Endodermal cell (in vitro differentiated cells): ENCODE measurements around the gene RABGAP1L. TPM values are rescaled to one million over a fixed set of nuclear protein-coding genes. Genes with fewer than 3 reads are reported as not detected.

ENCODE experiments used
- DNase-seq: peaks from one replicate; pipeline ENCODE4 v3.0.0-alpha.2; 2017
- H3K27ac ChIP-seq: 2 replicates; pipeline ENCODE4 v1.5.1; 2013; ENCODE audit warnings: mild to moderate bottlenecking, low read depth, low read length, moderate library complexity
- H3K27me3 ChIP-seq: 2 replicates; pipeline ENCODE4 v1.6.1; 2013; ENCODE audit warnings: mild to moderate bottlenecking, low read length, moderate library complexity; ENCODE audit not compliant: insufficient read depth, control insufficient read depth, poor library complexity, severe bottlenecking
- H3K36me3 ChIP-seq: 2 replicates; pipeline ENCODE4 v1.7.0; 2013; ENCODE audit warnings: mild to moderate bottlenecking, low read length, moderate library complexity; ENCODE audit not compliant: control insufficient read depth, insufficient read depth
- H3K4me1 ChIP-seq: one replicate; pipeline ENCODE4 v1.7.0; 2013; ENCODE audit warnings: low read length; ENCODE audit not compliant: control insufficient read depth, insufficient read depth
- H3K4me3 ChIP-seq: 2 replicates; pipeline ENCODE4 v1.5.1; 2013; ENCODE audit warnings: mild to moderate bottlenecking, low read length, moderate library complexity
- H3K9ac ChIP-seq: 2 replicates; pipeline ENCODE4 v1.6.1; 2013; ENCODE audit warnings: mild to moderate bottlenecking, low read length, moderate library complexity; ENCODE audit not compliant: poor library complexity, severe bottlenecking; ENCODE audit errors: extremely low read depth
- H3K9me3 ChIP-seq: 2 replicates; pipeline ENCODE4 v1.6.1; 2013; ENCODE audit warnings: mild to moderate bottlenecking, low read length, moderate library complexity; ENCODE audit not compliant: control insufficient read depth
- H3K27ac Mint-ChIP-seq: 2 replicates; pipeline ENCODE4 v1.8.0; 2020; ENCODE audit warnings: mixed read lengths
- H3K27me3 Mint-ChIP-seq: 2 replicates; pipeline ENCODE4 v1.8.0; 2021; ENCODE audit warnings: mild to moderate bottlenecking, mixed read lengths; ENCODE audit not compliant: insufficient read depth
- H3K36me3 Mint-ChIP-seq: 2 replicates; pipeline ENCODE4 v1.8.0; 2020; ENCODE audit warnings: low read depth, mixed read lengths
- H3K4me1 Mint-ChIP-seq: 2 replicates; pipeline ENCODE4 v1.8.0; 2020; ENCODE audit warnings: mixed read lengths
- H3K4me3 Mint-ChIP-seq: 2 replicates; pipeline ENCODE4 v1.8.0; 2020; ENCODE audit warnings: mild to moderate bottlenecking, moderate library complexity, mixed read lengths
- H3K9me3 Mint-ChIP-seq: 2 replicates; pipeline ENCODE4 v1.8.0; 2020; ENCODE audit warnings: mild to moderate bottlenecking, mixed read lengths
- CTCF ChIP-seq: fragments of 200-600 bp; sonication (generic); conservative IDR thresholded peaks from 2 replicates; pipeline ENCODE4 v1.5.0; 2021; ENCODE audit warnings: antibody characterized with exemption, mild to moderate bottlenecking
- WGBS, 2 experiments: methylation state at CpG; one replicate each; pipeline versions ENCODE4 v1.1.5 to v1.1.7; 2013; ENCODE audit warnings: missing lambda C conversion rate in 2 of 2, mixed read lengths in 1 of 2; ENCODE audit not compliant: insufficient coverage in 1 of 2, insufficient read length in 1 of 2; 5-methylcytosine and 5-hydroxymethylcytosine counted together
- total RNA-seq, 2 donors: library from RNA; stranded (reverse); fragmentation: NEBNext Ultra II Directional in 1 of 2; extraction: Animal tissue kit (Norgen Biotek cat#: 25700) in 1 of 2; gene quantifications; 2 replicates in 1 of 2; 3 replicates in 1 of 2; pipeline ENCODE4 v1.2.1, GENCODE V29; 2021

Gene RABGAP1L
- total RNA-seq, 2 donors from 2014 or later = 32.5 to 36.9 TPM

- no peak overlapping the region for H3K4me3 Mint-ChIP-seq
- H3K9me3 ChIP-seq = no peaks in the 10 kb centered on the region
- no peak overlapping the region for H3K4me3 ChIP-seq
- H3K27ac ChIP-seq = no peak overlapping the region
- no peak overlapping the region for H3K9ac ChIP-seq
- peaks cover 3% of the 10 kb centered on the region for H3K4me1 Mint-ChIP-seq
- no peaks in the 10 kb centered on the region for H3K36me3 ChIP-seq
- TF ChIP-seq CTCF = no peak
- 93 to 96% methylated on average over 5 to 6 of the region's 6 CpGs for WGBS, 2 experiments
- no peaks in the 10 kb centered on the region for H3K27me3 Mint-ChIP-seq
- peaks cover 1% of the 10 kb centered on the region for H3K9me3 Mint-ChIP-seq
- DNase-seq = no peak
- no peak overlapping the region for H3K27ac Mint-ChIP-seq
- H3K27me3 ChIP-seq = no peaks in the 10 kb centered on the region
- H3K36me3 Mint-ChIP-seq = no peaks in the 10 kb centered on the region
- H3K4me1 ChIP-seq = no peaks in the 10 kb centered on the region
Measured at GRCh38 chr1:174194461-174194860, 35.1 kb downstream of the RABGAP1L start.

- 87 to 100% methylated on average over 2 of the region's 2 CpGs for WGBS, 2 experiments
Measured at GRCh38 chr1:174197088-174197487, 37.8 kb downstream of the RABGAP1L start.

GRCh38 chr1:174197547-174197946, 38.2 kb downstream of the RABGAP1L start:
- no peak overlapping the region for H3K27ac Mint-ChIP-seq
- DNase-seq = no peak
- Histone ChIP-seq H3K9ac (no peak overlapping the region), H3K4me1 (no peaks in the 10 kb centered on the region), H3K27ac (no peak overlapping the region), H3K36me3 (no peaks in the 10 kb centered on the region), H3K9me3 (no peaks in the 10 kb centered on the region), H3K4me3 (no peak overlapping the region), H3K27me3 (no peaks in the 10 kb centered on the region)
- peaks cover 3% of the 10 kb centered on the region for H3K4me1 Mint-ChIP-seq
- H3K27me3 Mint-ChIP-seq = no peaks in the 10 kb centered on the region
- 96% methylated on average over 8 to 10 of the region's 10 CpGs for WGBS, 2 experiments
- no peaks in the 10 kb centered on the region for H3K9me3 Mint-ChIP-seq
- no peak for TF ChIP-seq CTCF
- no peak overlapping the region for H3K4me3 Mint-ChIP-seq
- H3K36me3 Mint-ChIP-seq = peaks cover 5% of the 10 kb centered on the region

More at GRCh38 chr1:174197088-174197487, 37.8 kb downstream of the RABGAP1L start:
- H3K9me3 ChIP-seq = no peaks in the 10 kb centered on the region
- no peaks in the 10 kb centered on the region for H3K36me3 ChIP-seq
- H3K9ac ChIP-seq = no peak overlapping the region
- Mint-ChIP-seq H3K27me3 (no peaks in the 10 kb centered on the region), H3K9me3 (no peaks in the 10 kb centered on the region), H3K4me1 (peaks cover 3% of the 10 kb centered on the region), H3K27ac (no peak overlapping the region), H3K36me3 (peaks cover 5% of the 10 kb centered on the region), H3K4me3 (no peak overlapping the region)
- H3K4me1 ChIP-seq = no peaks in the 10 kb centered on the region
- H3K27me3 ChIP-seq = no peaks in the 10 kb centered on the region
- DNase-seq = no peak
- TF ChIP-seq CTCF = no peak
- no peak overlapping the region for H3K4me3 ChIP-seq
- H3K27ac ChIP-seq = no peak overlapping the region
